Activated T-cell treated with anti-CD3 and anti-CD28 coated beads for 24 hours (primary cell): ENCODE measurements around the gene HIF1A.
"Not testable (repeated sequence)": the region's sequence is repeated elsewhere in the genome, so short reads cannot be mapped to it uniquely, and the experiment has no call there.

Experiments used
- DNase-seq: peaks from one replicate; pipeline ENCODE4 v3.0.0-alpha.2; 2020; ENCODE audit warnings: low read depth

HIF1A gene

GRCh38 chr14:61708693-61709092 lies 13.4 kb downstream of the HIF1A start:
- not testable (repeated sequence) for DNase-seq

GRCh38 chr14:61710853-61711817 lies 15.8 kb downstream of the HIF1A start:
- DNase-seq = no peak

- DNase-seq = no peak
These were observed 16.8 kb downstream of the HIF1A start for GRCh38 chr14:61712137-61712536.

- no peak for DNase-seq
These were observed 18.6 kb downstream of the HIF1A start for GRCh38 chr14:61713724-61714437.

- no peak for DNase-seq
These were observed 21.6 kb downstream of the HIF1A start for GRCh38 chr14:61716956-61717355.

- no peak for DNase-seq
These were observed 22.7 kb downstream of the HIF1A start for GRCh38 chr14:61718039-61718438.

GRCh38 chr14:61719344-61720293 lies 24.3 kb downstream of the HIF1A start:
- DNase-seq = no peak

- DNase-seq = no peak
These were observed 25.0 kb downstream of the HIF1A start for GRCh38 chr14:61720294-61720661.

- DNase-seq = no peak
These were observed 25.4 kb downstream of the HIF1A start for GRCh38 chr14:61720741-61721140.

GRCh38 chr14:61724133-61724532 lies 28.8 kb downstream of the HIF1A start:
- no peak for DNase-seq

- no peak for DNase-seq
These were observed 31.7 kb downstream of the HIF1A start for GRCh38 chr14:61726778-61727658.

GRCh38 chr14:61730756-61731373 lies 35.6 kb downstream of the HIF1A start:
- no peak for DNase-seq

GRCh38 chr14:61733972-61734371 lies 38.7 kb downstream of the HIF1A start:
- no peak for DNase-seq

GRCh38 chr14:61736751-61737150 lies 41.4 kb downstream of the HIF1A start:
- no peak for DNase-seq

GRCh38 chr14:61737915-61738314 lies 42.6 kb downstream of the HIF1A start:
- DNase-seq = no peak

GRCh38 chr14:61739133-61739532 lies 43.8 kb downstream of the HIF1A start:
- no peak for DNase-seq

- no peak for DNase-seq
These were observed 47.1 kb downstream of the HIF1A start for GRCh38 chr14:61742371-61742770.

GRCh38 chr14:61744238-61744637 lies 48.9 kb downstream of the HIF1A start:
- no peak for DNase-seq

- not testable (repeated sequence) for DNase-seq
These were observed 51.0 kb downstream of the HIF1A start for GRCh38 chr14:61746346-61746745.

- no peak for DNase-seq
These were observed 51.6 kb downstream of the HIF1A start for GRCh38 chr14:61746881-61747280.

GRCh38 chr14:61747342-61747741 lies 52.0 kb downstream of the HIF1A start:
- DNase-seq = no peak
